ENCODE measurements around the gene ZW10. TPM values are rescaled to one million over a fixed set of nuclear protein-coding genes. Genes with fewer than 3 reads are reported as not detected.

Gene ZW10
- total and polyA plus RNA-seq, 2 experiments from 2014 or later, result 12.3 to 30.5 TPM

- H2AFZ ChIP-seq, result no peak overlapping the region
- H3K4me1 ChIP-seq (ENCODE audit: insufficient read depth), result no peaks in the 10 kb centered on the region
- H3K27ac ChIP-seq (ENCODE audit: low read depth), result no peak overlapping the region
- Mint-ChIP-seq H3K4me3 (no peak overlapping the region), H3K4me1 (no peaks in the 10 kb centered on the region), H3K36me3 (ENCODE audit: low read depth) (peaks cover 24% of the 10 kb centered on the region), H3K9me3 (no peaks in the 10 kb centered on the region), H3K27me3 (ENCODE audit: insufficient read depth, low read depth, poor library complexity) (no peaks in the 10 kb centered on the region), H3K27ac (peak overlapping the region; percentile 23; the same call in 1 of the 2 replicates)
- ATAC-seq (no peak), DNase-seq (ENCODE audit: low spot score) (no peak)
- no peaks in the 10 kb centered on the region; the same call in 1 of the 2 replicates for H4K20me1 ChIP-seq (replicated peaks; ENCODE audit: insufficient read depth)
- TF ChIP-seq EZH2 (IDR thresholded peaks at IDR 0.05; ENCODE audit: low read depth, unreplicated experiment) (no peak), JUNB (IDR thresholded peaks at IDR 0.05; ENCODE audit: unreplicated experiment) (no peak), EZH2phosphoT487 (IDR thresholded peaks at IDR 0.05; ENCODE audit: unreplicated experiment) (no peak), CTCF (conservative IDR thresholded peaks at IDR 0.05; ENCODE audit: low read depth in 2 of 2) (no peak), CREB1 (CRISPR knock-in tag; IDR thresholded peaks at IDR 0.05; ENCODE audit: low read depth) (no peak), REST (IDR thresholded peaks at IDR 0.05; ENCODE audit: unreplicated experiment) (no peak), ZNF462 (CRISPR knock-in tag; IDR thresholded peaks at IDR 0.05) (no peak), STAT1 (IDR thresholded peaks at IDR 0.05; ENCODE audit: unreplicated experiment) (no peak)
- H3K79me2 ChIP-seq (replicated peaks; ENCODE audit: insufficient read depth), result no peaks in the 10 kb centered on the region
- no peak overlapping the region for H3K4me3 ChIP-seq
- H3K36me3 ChIP-seq (ENCODE audit: insufficient read depth), result peaks cover 22% of the 10 kb centered on the region
- no peak overlapping the region for H3K4me2 ChIP-seq
- no peaks in the 10 kb centered on the region for H3K27me3 ChIP-seq (ENCODE audit: insufficient read depth)
- no peaks in the 10 kb centered on the region for H3F3A ChIP-seq (replicated peaks; ENCODE audit: low read depth)
- H3K9me2 ChIP-seq (ENCODE audit: insufficient read depth), result no peaks in the 10 kb centered on the region
Measured at GRCh38 chr11:113752932-113753331, 20.6 kb downstream of the ZW10 start.
